GM18507 (cell line): ENCODE results near the gene HOXD8.

Experiments
- DNase-seq: peaks from one replicate; pipeline ENCODE4 v3.0.0; 2011; ENCODE audit warnings: low read depth; ENCODE audit not compliant: insufficient read length; ENCODE audit errors: extremely low spot score
- FAIRE-seq: peaks from 2 replicates; lab custom pipeline; 2011; peaks lifted over from hg19 to GRCh38; lab: Jason Lieb, UNC

The HOXD8 gene

GRCh38 chr2:176089843-176090395 is 39.6 kb upstream of the HOXD8 start:
- FAIRE-seq (no peak), DNase-seq (no peak)

DNA sequence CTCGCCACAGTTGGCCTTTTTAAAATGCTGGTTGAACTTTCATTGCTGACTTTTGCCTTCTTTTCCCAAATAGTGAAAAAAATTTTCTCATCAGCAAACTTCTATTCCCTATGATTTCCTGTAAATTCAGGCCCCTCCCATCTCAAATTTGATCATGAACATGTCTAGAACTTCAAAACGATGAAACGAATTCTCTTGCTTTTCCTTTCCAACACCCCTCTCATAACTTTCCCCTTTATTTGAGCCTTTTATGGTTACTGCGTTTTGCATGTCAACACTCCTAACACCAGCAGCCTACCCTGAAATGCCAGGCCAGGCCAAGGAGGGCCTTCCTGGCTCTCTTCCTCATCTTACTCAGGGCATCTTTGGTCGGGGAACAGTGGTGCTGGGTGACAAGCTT is 38.6 kb upstream of the HOXD8 start:
- no peak for FAIRE-seq
- DNase-seq, result no peak

GRCh38 chr2:176091329-176092258 is 37.9 kb upstream of the HOXD8 start:
- no peak for FAIRE-seq
- no peak for DNase-seq

GRCh38 chr2:176092270-176093144 is 37.0 kb upstream of the HOXD8 start, which contains the start of gene HOXD13:
Gene HOXD13, plus strand, starts transcription at chr2:176092721. Its CDS starts 170 bp downstream, at chr2:176092891.
- DNase-seq, result no peak
- no peak for FAIRE-seq

DNA sequence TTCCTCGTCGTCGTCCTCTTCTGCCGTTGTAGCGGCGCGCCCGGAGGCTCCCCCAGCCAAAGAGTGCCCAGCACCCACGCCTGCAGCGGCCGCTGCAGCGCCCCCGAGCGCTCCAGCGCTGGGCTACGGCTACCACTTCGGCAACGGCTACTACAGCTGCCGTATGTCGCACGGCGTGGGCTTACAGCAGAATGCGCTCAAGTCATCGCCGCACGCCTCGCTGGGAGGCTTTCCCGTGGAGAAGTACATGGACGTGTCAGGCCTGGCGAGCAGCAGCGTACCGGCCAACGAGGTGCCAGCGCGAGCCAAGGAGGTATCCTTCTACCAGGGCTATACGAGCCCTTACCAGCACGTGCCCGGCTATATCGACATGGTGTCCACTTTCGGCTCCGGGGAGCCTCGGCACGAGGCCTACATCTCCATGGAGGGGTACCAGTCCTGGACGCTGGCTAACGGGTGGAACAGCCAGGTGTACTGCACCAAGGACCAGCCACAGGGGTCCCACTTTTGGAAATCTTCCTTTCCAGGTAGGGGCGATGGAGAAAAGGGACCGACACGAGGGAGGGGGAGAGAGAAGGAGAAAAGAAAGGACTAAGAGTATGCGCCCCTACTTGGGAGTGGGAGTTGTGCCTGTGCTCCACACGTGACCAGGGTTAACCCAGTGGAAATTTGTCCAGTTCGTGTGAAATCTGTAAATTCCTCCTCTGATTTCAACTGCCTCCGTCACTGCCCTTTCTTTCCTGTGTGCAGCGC is 36.2 kb upstream of the HOXD8 start:
- no peak for FAIRE-seq

DNA sequence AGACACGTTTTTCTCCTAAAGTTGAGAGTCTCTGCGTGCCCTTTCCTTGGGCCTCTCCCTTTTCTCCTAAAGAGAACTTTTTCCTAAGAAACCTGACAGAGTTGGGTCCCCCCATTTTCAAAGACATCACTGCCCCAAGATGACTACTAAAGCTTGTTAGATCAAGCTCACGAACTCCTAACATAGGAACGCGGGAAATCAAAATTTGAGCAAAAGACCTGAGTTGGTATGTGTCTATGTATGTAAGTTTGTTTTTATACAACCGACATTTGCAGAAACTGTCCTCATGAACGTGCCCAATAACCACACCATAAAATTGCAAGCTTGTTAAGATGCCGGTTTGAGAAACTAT is 35.6 kb upstream of the HOXD8 start:
- DNase-seq (no peak), FAIRE-seq (no peak)

More for the DNA sequence above, 36.2 kb upstream of the HOXD8 start:
- DNase-seq, result no peak

GRCh38 chr2:176094349-176094748 is 35.2 kb upstream of the HOXD8 start:
- DNase-seq (no peak), FAIRE-seq (no peak)

GRCh38 chr2:176095421-176095820 is 34.1 kb upstream of the HOXD8 start:
- DNase-seq (no peak), FAIRE-seq (no peak)

GRCh38 chr2:176096243-176096985 is 33.1 kb upstream of the HOXD8 start:
- FAIRE-seq (no peak), DNase-seq (no peak)

GRCh38 chr2:176096986-176097819 is 32.3 kb upstream of the HOXD8 start:
- peak; percentile 65 for FAIRE-seq
- peak; percentile 30 for DNase-seq

- FAIRE-seq, result no peak
- no peak for DNase-seq
These were observed 31.6 kb upstream of the HOXD8 start for GRCh38 chr2:176097820-176098365.

- FAIRE-seq (no peak), DNase-seq (no peak)
These were observed 30.9 kb upstream of the HOXD8 start for GRCh38 chr2:176098366-176099158.

DNA sequence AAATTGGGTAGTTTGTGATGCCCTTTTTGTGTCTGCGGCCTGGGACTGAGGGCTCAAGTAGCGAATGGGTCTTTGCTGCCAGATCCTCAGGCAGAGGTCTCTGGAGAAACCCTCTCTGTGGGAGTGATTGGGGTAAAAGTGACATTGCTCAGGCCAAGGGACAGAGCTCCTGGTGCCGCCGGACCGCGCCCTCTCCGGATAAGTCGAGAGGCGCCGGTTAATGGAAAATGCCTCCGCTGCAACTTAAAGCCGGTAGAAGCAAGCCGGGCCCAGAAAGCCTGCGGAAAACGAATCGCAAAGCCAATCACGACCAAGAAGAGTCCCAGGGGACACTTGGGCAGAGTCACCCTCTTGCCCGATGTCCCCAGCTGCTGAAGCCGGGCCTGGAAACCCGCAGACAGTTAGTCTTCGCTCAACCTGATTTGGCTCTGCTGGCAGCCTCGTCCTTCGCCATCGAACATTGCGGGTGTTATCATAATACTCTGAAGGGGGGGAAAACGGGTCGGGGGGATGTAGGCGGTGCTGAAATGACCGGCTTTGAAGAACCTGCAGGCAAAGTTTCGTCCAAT is 30.3 kb upstream of the HOXD8 start:
- FAIRE-seq (no peak), DNase-seq (no peak)

DNA sequence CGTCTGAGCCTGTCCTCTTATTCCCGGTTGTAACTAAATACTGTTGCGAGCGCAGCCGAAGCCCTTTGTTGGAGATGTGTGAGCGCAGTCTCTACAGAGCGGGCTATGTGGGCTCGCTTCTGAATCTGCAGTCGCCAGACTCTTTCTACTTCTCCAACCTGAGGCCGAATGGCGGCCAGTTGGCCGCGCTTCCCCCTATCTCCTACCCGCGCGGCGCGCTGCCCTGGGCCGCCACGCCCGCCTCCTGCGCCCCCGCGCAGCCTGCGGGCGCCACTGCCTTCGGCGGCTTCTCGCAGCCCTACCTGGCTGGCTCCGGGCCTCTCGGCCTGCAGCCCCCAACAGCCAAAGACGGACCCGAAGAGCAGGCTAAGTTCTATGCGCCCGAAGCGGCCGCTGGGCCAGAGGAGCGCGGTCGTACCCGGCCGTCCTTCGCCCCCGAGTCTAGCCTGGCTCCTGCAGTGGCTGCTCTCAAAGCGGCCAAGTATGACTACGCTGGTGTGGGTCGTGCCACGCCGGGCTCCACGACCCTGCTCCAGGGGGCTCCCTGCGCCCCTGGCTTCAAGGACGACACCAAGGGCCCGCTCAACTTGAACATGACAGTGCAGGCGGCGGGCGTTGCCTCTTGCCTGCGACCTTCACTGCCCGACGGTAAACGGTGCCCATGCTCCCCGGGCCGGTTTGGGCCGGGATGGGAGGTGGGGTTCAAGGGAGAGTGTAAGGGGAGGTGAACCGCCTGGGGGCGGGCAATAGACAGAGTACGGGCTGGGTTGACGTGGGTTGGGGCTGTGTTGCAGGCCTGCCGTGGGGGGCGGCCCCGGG is 29.6 kb upstream of the HOXD8 start, which contains the start of gene HOXD12:
HOXD12 (plus strand) TSS at position 68 of the 819 bp plus-strand sequence; CDS start at position 75, 7 bp downstream.
- DNase-seq (no peak), FAIRE-seq (no peak)

- DNase-seq (no peak), FAIRE-seq (no peak)
These were observed 28.9 kb upstream of the HOXD8 start for GRCh38 chr2:176100547-176101140.
